Raji (cell line): ENCODE data around the gene HOXC10.

Experiments
- POLR2A ChIP-seq: IDR thresholded peaks from 2 replicates; pipeline ENCODE4 v1.6.1; 2011; ENCODE audit warnings: low read depth, low read length, control low read depth; ENCODE audit not compliant: insufficient read depth

Gene HOXC10

GRCh38 chr12:54004063-54004840 is 19.3 kb downstream of the HOXC10 start:
- no peak for TF ChIP-seq POLR2A

- TF ChIP-seq POLR2A: no peak
Observed at GRCh38 chr12:54004841-54005530, 20.0 kb downstream of the HOXC10 start.

GRCh38 chr12:54005531-54005852 is 20.5 kb downstream of the HOXC10 start:
- TF ChIP-seq POLR2A: no peak

- TF ChIP-seq POLR2A: no peak
Observed at GRCh38 chr12:54005853-54006558, 21.1 kb downstream of the HOXC10 start.

- TF ChIP-seq POLR2A: no peak
Observed at GRCh38 chr12:54006559-54007220, 21.7 kb downstream of the HOXC10 start.

- TF ChIP-seq POLR2A: no peak
Observed at GRCh38 chr12:54007538-54008259, 22.8 kb downstream of the HOXC10 start.

- no peak for TF ChIP-seq POLR2A
Observed at GRCh38 chr12:54008260-54008552, 23.3 kb downstream of the HOXC10 start.

GRCh38 chr12:54009171-54010052 is 24.5 kb downstream of the HOXC10 start:
- TF ChIP-seq POLR2A: no peak

GRCh38 chr12:54010053-54010971 is 25.4 kb downstream of the HOXC10 start:
- TF ChIP-seq POLR2A: no peak

- no peak for TF ChIP-seq POLR2A
Observed at GRCh38 chr12:54010972-54011664, 26.2 kb downstream of the HOXC10 start.

- TF ChIP-seq POLR2A: no peak
Observed at GRCh38 chr12:54011665-54012532, 27.0 kb downstream of the HOXC10 start.
